Activated CD4-positive, alpha-beta memory T cell treated with anti-CD3 and anti-CD28 coated beads, Interleukin-2, amount 10 ng/mL, durations not matched to agents 7 days and 5 days (primary cell): Measurements from ENCODE around the gene KRT86. TPM values are rescaled to one million over a fixed set of nuclear protein-coding genes. Genes with fewer than 3 reads are reported as not detected.

Experiments
- CTCF ChIA-PET: fragments of 350-600 bp; sonication (Branson Sonifier 250); formaldehyde crosslinking; loops from one replicate; lab custom pipeline; 2021; ENCODE audit warnings: antibody characterized with exemption, inconsistent platforms; lab: Charles Lee
- POLR2A ChIA-PET: fragments of 350-600 bp; sonication (Branson Sonifier 250); formaldehyde crosslinking; loops from one replicate; lab custom pipeline; 2021; ENCODE audit warnings: antibody characterized with exemption; lab: Charles Lee
- DNase-seq: peaks from one replicate; pipeline ENCODE4 v3.0.0-alpha.2; 2020
- H3K27ac Mint-ChIP-seq: one replicate; pipeline ENCODE4 v1.8.0; 2021; ENCODE audit warnings: mild to moderate bottlenecking, mixed read lengths
- H3K27me3 Mint-ChIP-seq: one replicate; pipeline ENCODE4 v1.8.0; 2021; ENCODE audit warnings: mixed read lengths
- H3K36me3 Mint-ChIP-seq: one replicate; pipeline ENCODE4 v1.8.0; 2021; ENCODE audit warnings: low read depth, mixed read lengths
- H3K4me1 Mint-ChIP-seq: one replicate; pipeline ENCODE4 v1.8.0; 2021; ENCODE audit warnings: mixed read lengths
- H3K4me3 Mint-ChIP-seq: one replicate; pipeline ENCODE4 v1.8.0; 2021; ENCODE audit warnings: mild to moderate bottlenecking, mixed read lengths
- H3K9me3 Mint-ChIP-seq: one replicate; pipeline ENCODE4 v1.8.0; 2021; ENCODE audit warnings: mixed read lengths
- total RNA-seq, 2 experiments: library from RNA; stranded (reverse); gene quantifications; one replicate each; pipeline ENCODE4 v1.2.3, GENCODE V29; 2021

Gene KRT86
- total RNA-seq, 2 experiments from 2014 or later, result 0.23 to 0.30 TPM

- CTCF ChIA-PET, result interaction anchor here (0.7 kb wide), 1 partner anchor 82 kb away, joined by 3 read pairs; no protein-coding TSS in a partner anchor
- Mint-ChIP-seq H3K27ac (no peak overlapping the region), H3K4me1 (peaks cover 8% of the 10 kb centered on the region), H3K27me3 (peaks cover 34% of the 10 kb centered on the region), H3K4me3 (no peak overlapping the region), H3K36me3 (no peaks in the 10 kb centered on the region), H3K9me3 (no peaks in the 10 kb centered on the region)
- DNase-seq, result no peak
- POLR2A ChIA-PET, result no interaction called here
Measured at GRCh38 chr12:52347551-52348510, 73.4 kb downstream of the KRT86 start.

DNA sequence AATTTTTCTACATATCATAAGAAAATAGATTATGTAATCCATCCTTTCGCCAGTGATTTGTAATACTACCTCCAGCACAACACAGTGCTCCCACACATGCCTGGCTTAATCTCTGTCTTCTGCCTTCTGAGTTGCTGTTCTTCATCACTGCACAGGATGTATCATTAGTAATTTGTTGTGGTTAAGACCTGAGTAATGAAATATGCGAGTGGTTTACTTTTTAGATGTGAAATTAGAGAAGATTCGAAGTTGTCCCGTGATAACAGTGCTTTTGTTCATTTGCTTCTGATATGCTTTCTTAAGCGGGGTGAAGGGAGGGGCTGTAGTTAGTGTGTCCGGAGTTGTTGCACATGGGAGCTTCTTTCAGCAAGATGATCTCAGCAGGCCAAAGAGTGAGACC lies 74.8 kb downstream of the KRT86 start:
- Mint-ChIP-seq H3K27ac (no peak overlapping the region), H3K36me3 (no peaks in the 10 kb centered on the region), H3K27me3 (peaks cover 44% of the 10 kb centered on the region), H3K4me3 (no peak overlapping the region), H3K4me1 (peaks cover 8% of the 10 kb centered on the region), H3K9me3 (no peaks in the 10 kb centered on the region)
- ChIA-PET POLR2A (no interaction called here), CTCF (interaction anchor here (1.1 kb wide), 1 partner anchor 13 kb away, joined by 5 read pairs; no protein-coding TSS in a partner anchor)
- no peak for DNase-seq

DNA sequence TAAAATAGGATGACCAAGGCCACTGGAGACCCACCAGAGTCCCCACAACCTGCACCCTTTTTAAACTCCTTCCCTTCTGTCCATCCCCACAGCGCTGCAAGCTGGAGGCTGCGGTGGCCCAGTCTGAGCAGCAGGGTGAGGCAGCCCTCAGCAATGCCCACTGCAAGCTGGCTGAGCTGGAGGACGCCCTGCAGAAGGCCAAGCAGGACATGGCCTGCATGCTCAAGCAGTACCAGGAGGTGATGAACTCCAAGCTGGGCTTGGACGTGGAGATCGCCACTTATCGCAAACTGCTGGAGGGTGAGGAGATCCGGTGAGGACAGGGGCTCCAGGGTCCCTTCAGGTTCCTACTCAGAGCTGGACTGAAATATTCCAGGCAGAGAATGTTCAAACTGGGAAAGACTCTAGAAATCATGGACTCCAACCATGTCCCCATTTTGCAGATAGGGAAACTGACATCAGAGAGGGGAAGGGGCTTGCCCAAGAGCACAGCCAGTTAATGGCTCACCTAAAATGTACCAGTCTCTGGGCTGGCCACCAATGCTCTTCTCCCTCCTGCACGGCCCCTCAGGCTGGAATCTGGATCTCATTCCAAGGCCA lies 75.7 kb downstream of the KRT86 start:
- H3K4me1 Mint-ChIP-seq, result peaks cover 8% of the 10 kb centered on the region
- H3K36me3 Mint-ChIP-seq, result no peaks in the 10 kb centered on the region
- H3K4me3 Mint-ChIP-seq, result no peak overlapping the region
- no peak overlapping the region for H3K27ac Mint-ChIP-seq
- CTCF ChIA-PET, result interaction anchor here (0.7 to 1.3 kb wide), 3 partner anchors 12 to 38 kb away, joined by 3 to 5 read pairs (median 3); no protein-coding TSS in a partner anchor
- POLR2A ChIA-PET, result no interaction called here
- peaks cover 46% of the 10 kb centered on the region for H3K27me3 Mint-ChIP-seq
- no peaks in the 10 kb centered on the region for H3K9me3 Mint-ChIP-seq
- no peak for DNase-seq

DNA sequence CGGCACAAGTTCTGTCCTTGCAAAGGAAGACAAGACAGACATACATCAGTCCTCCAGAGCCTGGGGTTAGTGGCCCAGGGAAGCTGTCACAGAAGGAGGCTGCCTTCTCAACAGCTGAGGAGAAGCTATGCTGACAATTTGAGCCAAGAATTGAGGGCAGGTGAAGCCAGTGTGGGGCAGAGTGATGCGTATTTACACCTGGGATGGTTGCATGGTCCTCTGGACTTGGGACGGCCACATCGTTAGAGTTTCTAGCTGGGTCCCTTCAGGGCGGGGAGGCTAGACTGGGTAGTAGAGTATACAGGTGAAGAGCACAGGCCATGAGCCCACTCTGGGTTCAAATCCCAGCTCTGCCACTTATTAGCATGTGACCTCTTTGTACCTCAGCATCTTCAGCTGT lies 76.3 kb downstream of the KRT86 start:
- H3K27me3 Mint-ChIP-seq, result peaks cover 42% of the 10 kb centered on the region
- no peaks in the 10 kb centered on the region for H3K36me3 Mint-ChIP-seq
- POLR2A ChIA-PET, result no interaction called here
- H3K27ac Mint-ChIP-seq, result no peak overlapping the region
- DNase-seq, result no peak
- CTCF ChIA-PET, result interaction anchor here (0.9 to 2.3 kb wide), 4 partner anchors 11 to 380 kb away, joined by 3 to 18 read pairs (median 6); no protein-coding TSS in a partner anchor
- no peaks in the 10 kb centered on the region for H3K9me3 Mint-ChIP-seq
- H3K4me3 Mint-ChIP-seq, result no peak overlapping the region
- H3K4me1 Mint-ChIP-seq, result peaks cover 8% of the 10 kb centered on the region

DNA sequence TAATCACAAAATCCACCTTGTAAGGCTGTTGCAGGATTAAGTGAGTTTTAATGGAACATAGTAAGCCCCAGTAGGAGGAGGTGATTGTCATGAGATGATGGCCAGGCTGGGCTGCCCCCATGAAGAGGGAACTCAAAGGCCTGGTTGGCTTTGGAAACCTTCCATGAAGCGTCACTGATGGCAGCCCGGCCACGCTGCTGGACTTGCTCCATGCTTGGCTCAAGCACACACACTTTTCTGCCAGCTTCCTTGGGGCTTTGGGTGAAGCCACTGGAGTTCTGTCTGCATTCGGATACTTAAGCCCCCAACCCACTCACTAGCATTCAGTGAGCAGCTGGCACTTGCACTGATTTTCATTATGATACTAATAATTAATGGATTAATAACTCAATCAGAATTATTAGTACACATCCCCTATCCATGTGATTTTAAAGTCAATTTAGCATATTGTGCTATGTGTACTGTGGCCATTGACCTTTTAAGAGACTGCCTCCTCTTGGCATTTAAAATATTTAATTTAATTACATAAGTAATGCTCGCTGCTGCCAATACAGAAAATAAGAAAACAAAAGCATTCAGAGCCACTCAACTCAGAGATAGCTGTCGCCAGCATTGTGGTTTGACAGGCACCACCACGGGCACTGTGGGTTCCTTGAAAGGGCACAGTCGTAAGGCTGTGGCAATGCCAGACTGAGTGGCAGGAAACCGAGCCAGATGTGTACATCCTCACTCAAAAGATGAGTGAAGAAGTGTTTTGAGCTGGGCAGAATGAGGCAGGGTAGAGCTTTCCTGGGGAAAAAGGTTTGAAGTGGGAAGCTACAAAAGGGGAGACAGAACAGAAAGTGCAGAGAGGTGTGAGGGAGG lies 77.0 kb downstream of the KRT86 start:
- no peaks in the 10 kb centered on the region for H3K36me3 Mint-ChIP-seq
- DNase-seq, result peak; percentile 71
- CTCF ChIA-PET, result interaction anchor here (0.8 to 2.3 kb wide), 6 partner anchors 10 to 381 kb away, joined by 3 to 18 read pairs (median 4); no protein-coding TSS in a partner anchor
- no peaks in the 10 kb centered on the region for H3K9me3 Mint-ChIP-seq
- no peak overlapping the region for H3K4me3 Mint-ChIP-seq
- H3K4me1 Mint-ChIP-seq, result peaks cover 8% of the 10 kb centered on the region
- H3K27me3 Mint-ChIP-seq, result peaks cover 40% of the 10 kb centered on the region
- POLR2A ChIA-PET, result interaction anchor here (0.5 to 0.9 kb wide), 3 partner anchors 23 to 106 kb away, joined by 3 read pairs; no protein-coding TSS in a partner anchor
- H3K27ac Mint-ChIP-seq, result no peak overlapping the region

DNA sequence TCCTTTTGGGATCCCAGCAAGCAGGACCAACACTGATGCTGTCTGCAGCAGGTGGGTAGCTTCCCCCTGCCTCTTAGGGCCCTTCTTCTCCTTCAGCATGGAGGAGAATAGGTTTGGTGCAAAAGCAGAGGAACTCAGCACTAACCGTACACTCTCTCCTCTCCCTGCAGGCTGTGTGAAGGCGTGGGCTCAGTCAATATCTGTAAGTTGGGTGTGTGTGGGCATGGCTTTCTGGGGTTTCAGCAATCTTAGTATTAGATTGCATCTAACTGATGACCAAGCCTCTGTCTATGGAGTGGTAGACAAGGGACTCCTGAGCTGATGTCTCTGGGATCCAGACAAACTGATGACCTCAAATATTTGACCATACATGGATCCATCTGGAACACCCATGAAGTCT lies 78.5 kb downstream of the KRT86 start:
- no peaks in the 10 kb centered on the region for H3K36me3 Mint-ChIP-seq
- H3K27ac Mint-ChIP-seq, result no peak overlapping the region
- CTCF ChIA-PET, result interaction anchor here (0.9 to 2.3 kb wide), 4 partner anchors 9 to 25 kb away, joined by 3 to 18 read pairs (median 4); no protein-coding TSS in a partner anchor
- DNase-seq, result no peak
- no peaks in the 10 kb centered on the region for H3K9me3 Mint-ChIP-seq
- peaks cover 11% of the 10 kb centered on the region for H3K4me1 Mint-ChIP-seq
- peaks cover 37% of the 10 kb centered on the region for H3K27me3 Mint-ChIP-seq
- POLR2A ChIA-PET, result no interaction called here
- no peak overlapping the region for H3K4me3 Mint-ChIP-seq

DNA sequence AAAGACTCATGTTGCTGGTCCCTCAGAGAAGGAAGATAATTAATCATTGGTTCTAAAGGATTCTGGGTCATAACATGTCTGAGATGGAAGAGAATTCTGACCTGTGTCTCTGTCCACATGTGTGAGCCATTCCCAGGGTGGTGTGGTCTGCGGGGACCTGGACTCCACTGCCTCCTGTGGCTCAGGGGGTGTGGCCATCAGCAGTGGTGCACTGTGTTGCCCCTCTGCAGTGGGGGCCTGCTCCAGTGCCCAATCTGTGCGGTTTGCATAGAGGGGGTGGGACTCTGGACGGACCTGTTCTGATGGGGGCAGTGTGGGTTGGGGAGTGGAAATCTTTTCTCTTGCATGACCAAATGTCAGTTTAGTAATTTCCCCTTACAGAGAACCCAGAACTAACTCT lies 79.3 kb downstream of the KRT86 start:
- Mint-ChIP-seq H3K9me3 (no peaks in the 10 kb centered on the region), H3K4me3 (no peak overlapping the region), H3K27ac (no peak overlapping the region), H3K4me1 (peaks cover 15% of the 10 kb centered on the region), H3K36me3 (no peaks in the 10 kb centered on the region), H3K27me3 (peaks cover 30% of the 10 kb centered on the region)
- ChIA-PET CTCF (interaction anchor here (1.1 kb wide), 1 partner anchor 8 kb away, joined by 3 read pairs; no protein-coding TSS in a partner anchor), POLR2A (no interaction called here)
- DNase-seq, result no peak

DNA sequence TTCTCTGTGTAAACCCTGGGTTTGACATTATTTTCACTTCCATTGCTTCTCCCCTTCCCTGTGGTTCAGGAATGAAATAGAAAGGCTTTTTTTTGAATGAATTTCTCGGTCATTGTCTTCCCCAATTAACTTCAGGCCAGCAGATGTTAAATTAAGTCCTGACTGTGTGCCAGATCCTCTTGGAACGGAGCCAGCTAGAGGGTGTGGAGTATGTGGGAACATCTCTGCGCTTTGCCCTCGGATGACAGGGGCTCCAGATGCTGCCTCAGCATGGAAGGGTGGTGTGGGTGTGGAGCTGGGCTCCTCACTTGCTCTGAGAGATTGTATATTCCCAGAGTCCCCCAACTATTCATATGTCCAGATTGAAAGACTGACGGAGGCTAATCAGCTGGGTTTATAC lies 79.8 kb downstream of the KRT86 start:
- Mint-ChIP-seq H3K36me3 (no peaks in the 10 kb centered on the region), H3K27me3 (peaks cover 29% of the 10 kb centered on the region), H3K27ac (no peak overlapping the region), H3K9me3 (no peaks in the 10 kb centered on the region), H3K4me3 (no peak overlapping the region), H3K4me1 (peaks cover 19% of the 10 kb centered on the region)
- ChIA-PET POLR2A (no interaction called here), CTCF (no interaction called here)
- DNase-seq, result no peak

DNA sequence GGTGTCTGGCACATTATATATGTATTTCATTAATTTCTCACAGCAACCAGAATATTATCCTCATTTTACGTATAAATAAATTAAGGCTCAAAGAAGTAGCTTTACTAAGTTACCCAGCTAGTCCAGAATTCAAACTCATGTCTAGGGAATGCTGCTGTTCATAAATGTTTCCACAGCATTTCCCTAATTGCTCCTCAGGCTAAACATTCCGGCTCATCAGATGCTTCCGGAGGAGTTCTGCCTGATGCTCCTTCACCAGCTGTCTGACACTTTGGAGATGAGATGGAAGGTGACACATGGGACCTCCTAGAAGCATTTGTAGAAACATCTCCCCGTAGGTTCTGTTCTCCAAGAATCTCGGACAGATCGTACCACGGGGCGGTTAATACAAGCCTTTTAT lies 80.7 kb downstream of the KRT86 start:
- Mint-ChIP-seq H3K27me3 (peaks cover 31% of the 10 kb centered on the region), H3K36me3 (no peaks in the 10 kb centered on the region), H3K9me3 (no peaks in the 10 kb centered on the region), H3K4me1 (peaks cover 24% of the 10 kb centered on the region), H3K4me3 (no peak overlapping the region), H3K27ac (no peak overlapping the region)
- DNase-seq, result no peak
- POLR2A ChIA-PET, result no interaction called here
- CTCF ChIA-PET, result no interaction called here

- H3K4me1 Mint-ChIP-seq, result peaks cover 21% of the 10 kb centered on the region
- H3K4me3 Mint-ChIP-seq, result no peak overlapping the region
- H3K9me3 Mint-ChIP-seq, result no peaks in the 10 kb centered on the region
- H3K27me3 Mint-ChIP-seq, result peaks cover 26% of the 10 kb centered on the region
- H3K36me3 Mint-ChIP-seq, result no peaks in the 10 kb centered on the region
- ChIA-PET POLR2A (no interaction called here), CTCF (no interaction called here)
- H3K27ac Mint-ChIP-seq, result no peak overlapping the region
- no peak for DNase-seq
Measured at GRCh38 chr12:52356031-52356761, 81.8 kb downstream of the KRT86 start.

GRCh38 chr12:52356762-52357580 lies 82.5 kb downstream of the KRT86 start:
- peaks cover 17% of the 10 kb centered on the region for H3K4me1 Mint-ChIP-seq
- H3K27me3 Mint-ChIP-seq, result peaks cover 23% of the 10 kb centered on the region
- no peak overlapping the region for H3K4me3 Mint-ChIP-seq
- no peaks in the 10 kb centered on the region for H3K36me3 Mint-ChIP-seq
- DNase-seq, result no peak
- H3K9me3 Mint-ChIP-seq, result no peaks in the 10 kb centered on the region
- POLR2A ChIA-PET, result no interaction called here
- H3K27ac Mint-ChIP-seq, result no peak overlapping the region
- CTCF ChIA-PET, result no interaction called here
